ENCODE measurements around the gene RASD2.

DNA sequence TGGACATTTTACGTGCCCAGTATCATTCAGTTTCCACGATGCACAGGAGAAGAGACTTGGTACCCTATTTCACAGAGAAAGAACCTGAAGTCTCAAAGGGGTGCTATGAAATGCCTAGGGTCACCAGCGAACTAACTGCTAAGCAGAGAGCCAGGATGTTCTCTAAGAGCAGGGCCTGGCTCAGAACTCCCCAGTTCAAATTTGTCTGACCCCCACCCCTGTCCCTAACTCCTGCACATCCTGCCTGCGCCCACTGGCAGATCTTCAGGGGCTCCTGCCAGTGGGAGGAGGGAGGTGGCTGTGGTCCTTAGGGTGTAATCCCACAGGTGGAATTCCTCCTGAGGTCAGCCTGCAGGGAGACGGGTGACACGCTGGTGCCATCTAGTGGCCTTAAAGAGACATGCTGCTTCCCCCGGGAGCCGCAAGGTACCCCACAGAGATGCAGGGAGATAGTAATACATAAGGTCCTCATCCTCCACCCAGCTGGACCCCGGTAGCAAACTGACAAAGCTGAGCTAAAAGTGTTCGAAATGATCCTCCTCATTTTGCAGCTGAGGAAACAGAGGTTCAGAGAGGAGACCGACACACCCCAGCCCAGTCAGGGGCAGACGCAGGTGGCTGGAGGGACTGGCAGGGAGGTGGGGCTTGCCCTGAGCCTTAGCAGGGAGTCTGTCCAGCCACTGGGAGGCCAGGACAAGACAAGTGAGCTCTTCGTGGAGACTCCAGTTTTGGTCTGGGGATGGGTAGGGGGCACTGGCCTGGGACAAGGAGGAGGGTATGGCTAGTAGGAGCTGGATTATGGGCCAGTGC lies 42.4 kb downstream of the RASD2 start:
- TF ChIP-seq, protein P1, sequence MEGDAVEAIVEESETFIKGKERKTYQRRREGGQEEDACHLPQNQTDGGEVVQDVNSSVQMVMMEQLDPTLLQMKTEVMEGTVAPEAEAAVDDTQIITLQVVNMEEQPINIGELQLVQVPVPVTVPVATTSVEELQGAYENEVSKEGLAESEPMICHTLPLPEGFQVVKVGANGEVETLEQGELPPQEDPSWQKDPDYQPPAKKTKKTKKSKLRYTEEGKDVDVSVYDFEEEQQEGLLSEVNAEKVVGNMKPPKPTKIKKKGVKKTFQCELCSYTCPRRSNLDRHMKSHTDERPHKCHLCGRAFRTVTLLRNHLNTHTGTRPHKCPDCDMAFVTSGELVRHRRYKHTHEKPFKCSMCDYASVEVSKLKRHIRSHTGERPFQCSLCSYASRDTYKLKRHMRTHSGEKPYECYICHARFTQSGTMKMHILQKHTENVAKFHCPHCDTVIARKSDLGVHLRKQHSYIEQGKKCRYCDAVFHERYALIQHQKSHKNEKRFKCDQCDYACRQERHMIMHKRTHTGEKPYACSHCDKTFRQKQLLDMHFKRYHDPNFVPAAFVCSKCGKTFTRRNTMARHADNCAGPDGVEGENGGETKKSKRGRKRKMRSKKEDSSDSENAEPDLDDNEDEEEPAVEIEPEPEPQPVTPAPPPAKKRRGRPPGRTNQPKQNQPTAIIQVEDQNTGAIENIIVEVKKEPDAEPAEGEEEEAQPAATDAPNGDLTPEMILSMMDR (IDR thresholded peaks at IDR 0.05) = peak; percentile 86 to 90 (median 88)
- no peak for TF ChIP-seq POLR2A (IDR thresholded peaks at IDR 0.05)
- TF ChIP-seq POLR2AphosphoS5 (IDR thresholded peaks at IDR 0.05; ENCODE audit: insufficient read depth in 1 of 2, low read depth in 1 of 2) = no peak

All from vagina (tissue), 2 donors.